ENCODE results near the gene HAVCR2.
"Not testable (repeated sequence)": the region's sequence is repeated elsewhere in the genome, so short reads cannot be mapped to it uniquely, and the experiment has no call there.

The HAVCR2 gene

GRCh38 chr5:157047898-157048297, 60.9 kb downstream of the HAVCR2 start:
- Histone ChIP-seq H3K4me3 (ENCODE audit: low read depth, low read length) (no peak overlapping the region), H3K9me3 (ENCODE audit: control insufficient read depth, insufficient read depth, low read depth, low read length) (no peaks in the 10 kb centered on the region), H3K27ac (ENCODE audit: extremely low read depth, low read depth, low read length) (no peak overlapping the region), H3K36me3 (ENCODE audit: control insufficient read depth in 2 of 2, insufficient read depth in 1 of 2, low read length in 2 of 2) (no peaks in the 10 kb centered on the region), H3K4me1 (ENCODE audit: control insufficient read depth, insufficient read depth, low read length) (no peaks in the 10 kb centered on the region)
- POLR2A ChIA-PET, result no interaction called here
- CTCF ChIA-PET, result no interaction called here
- no peak for TF ChIP-seq ZNF16 (tag by site-specific recombination; IDR thresholded peaks at IDR 0.05; ENCODE audit: low read depth)
- no peak for TF ChIP-seq ZSCAN16 (tag by site-specific recombination; IDR thresholded peaks at IDR 0.05)
- no peak for TF ChIP-seq ZNF549 (tag by site-specific recombination; IDR thresholded peaks at IDR 0.05)
- TF ChIP-seq ZNF184 (tag by site-specific recombination; IDR thresholded peaks at IDR 0.05), result no peak
- TF ChIP-seq, protein P1, sequence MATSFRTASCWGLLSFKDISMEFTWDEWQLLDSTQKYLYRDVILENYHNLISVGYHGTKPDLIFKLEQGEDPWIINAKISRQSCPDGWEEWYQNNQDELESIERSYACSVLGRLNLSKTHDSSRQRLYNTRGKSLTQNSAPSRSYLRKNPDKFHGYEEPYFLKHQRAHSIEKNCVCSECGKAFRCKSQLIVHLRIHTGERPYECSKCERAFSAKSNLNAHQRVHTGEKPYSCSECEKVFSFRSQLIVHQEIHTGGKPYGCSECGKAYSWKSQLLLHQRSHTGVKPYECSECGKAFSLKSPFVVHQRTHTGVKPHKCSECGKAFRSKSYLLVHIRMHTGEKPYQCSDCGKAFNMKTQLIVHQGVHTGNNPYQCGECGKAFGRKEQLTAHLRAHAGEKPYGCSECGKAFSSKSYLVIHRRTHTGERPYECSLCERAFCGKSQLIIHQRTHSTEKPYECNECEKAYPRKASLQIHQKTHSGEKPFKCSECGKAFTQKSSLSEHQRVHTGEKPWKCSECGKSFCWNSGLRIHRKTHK (tag by site-specific recombination; IDR thresholded peaks at IDR 0.05), result no peak
- TF ChIP-seq ZNF76 (tag by site-specific recombination; IDR thresholded peaks at IDR 0.05; ENCODE audit: borderline replicate concordance, low read depth), result no peak
- no peak for TF ChIP-seq ZNF133 (tag by site-specific recombination; IDR thresholded peaks at IDR 0.05)
- no peak for TF ChIP-seq PRDM6 (tag by site-specific recombination; IDR thresholded peaks at IDR 0.05)
- TF ChIP-seq ZNF629 (tag by site-specific recombination; IDR thresholded peaks at IDR 0.05), result no peak
- no peak for TF ChIP-seq ZNF366 (tag by site-specific recombination; conservative IDR thresholded peaks at IDR 0.05)
- no peak for TF ChIP-seq HOXD13 (CRISPR knock-in tag; IDR thresholded peaks at IDR 0.05; ENCODE audit: borderline replicate concordance)
- no peak for TF ChIP-seq ZNF157 (tag by site-specific recombination; IDR thresholded peaks at IDR 0.05)
- no peak for TF ChIP-seq ZNF138 (tag by site-specific recombination; IDR thresholded peaks at IDR 0.05; ENCODE audit: borderline replicate concordance)
- TF ChIP-seq, protein P2, sequence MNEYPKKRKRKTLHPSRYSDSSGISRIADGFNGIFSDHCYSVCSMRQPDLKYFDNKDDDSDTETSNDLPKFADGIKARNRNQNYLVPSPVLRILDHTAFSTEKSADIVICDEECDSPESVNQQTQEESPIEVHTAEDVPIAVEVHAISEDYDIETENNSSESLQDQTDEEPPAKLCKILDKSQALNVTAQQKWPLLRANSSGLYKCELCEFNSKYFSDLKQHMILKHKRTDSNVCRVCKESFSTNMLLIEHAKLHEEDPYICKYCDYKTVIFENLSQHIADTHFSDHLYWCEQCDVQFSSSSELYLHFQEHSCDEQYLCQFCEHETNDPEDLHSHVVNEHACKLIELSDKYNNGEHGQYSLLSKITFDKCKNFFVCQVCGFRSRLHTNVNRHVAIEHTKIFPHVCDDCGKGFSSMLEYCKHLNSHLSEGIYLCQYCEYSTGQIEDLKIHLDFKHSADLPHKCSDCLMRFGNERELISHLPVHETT (tag by site-specific recombination; IDR thresholded peaks at IDR 0.05), result no peak
- no peak for TF ChIP-seq ZFP41 (tag by site-specific recombination; IDR thresholded peaks at IDR 0.05; ENCODE audit: borderline replicate concordance)
- no peak for TF ChIP-seq ZNF843 (tag by site-specific recombination; IDR thresholded peaks at IDR 0.05)
- TF ChIP-seq ZNF488 (tag by site-specific recombination; IDR thresholded peaks at IDR 0.05), result no peak

GRCh38 chr5:157047016-157047415, 61.8 kb downstream of the HAVCR2 start:
- H3K4me1 ChIP-seq (ENCODE audit: control insufficient read depth, insufficient read depth, low read length); CTCF ChIA-PET; POLR2A ChIA-PET: not testable (repeated sequence)

GRCh38 chr5:157046041-157046440, 62.8 kb downstream of the HAVCR2 start:
- no peaks in the 10 kb centered on the region for H3K36me3 ChIP-seq (ENCODE audit: control insufficient read depth in 2 of 2, insufficient read depth in 1 of 2, low read length in 2 of 2)
- no peak overlapping the region for H3K4me3 ChIP-seq (ENCODE audit: low read depth, low read length)
- H3K4me1 ChIP-seq (ENCODE audit: control insufficient read depth, insufficient read depth, low read length), result no peaks in the 10 kb centered on the region
- no peaks in the 10 kb centered on the region for H3K9me3 ChIP-seq (ENCODE audit: control insufficient read depth, insufficient read depth, low read depth, low read length)
- CTCF ChIA-PET, result interaction anchor here (0.7 kb wide), 1 partner anchor 250 kb away, joined by 3 read pairs; no protein-coding TSS in a partner anchor
- no peak overlapping the region for H3K27ac ChIP-seq (ENCODE audit: extremely low read depth, low read depth, low read length)
- TF ChIP-seq ZNF747 (tag by site-specific recombination; IDR thresholded peaks at IDR 0.05) (no peak), ZNF239 (tag by site-specific recombination; IDR thresholded peaks at IDR 0.05) (no peak), ZXDB (tag by site-specific recombination; IDR thresholded peaks at IDR 0.05) (no peak), ELK4 (IDR thresholded peaks at IDR 0.05; ENCODE audit: borderline replicate concordance, low read depth, low read length) (no peak), ZNF24 (tag by site-specific recombination; IDR thresholded peaks at IDR 0.05) (no peak), ZSCAN18 (tag by site-specific recombination; IDR thresholded peaks at IDR 0.05) (no peak), KLF16 (tag by site-specific recombination; IDR thresholded peaks at IDR 0.05) (no peak)
- POLR2A ChIA-PET, result no interaction called here

More at GRCh38 chr5:157047016-157047415, 61.8 kb downstream of the HAVCR2 start:
- not testable (repeated sequence) for H3K4me3 ChIP-seq (ENCODE audit: low read depth, low read length); H3K9me3 ChIP-seq (ENCODE audit: control insufficient read depth, insufficient read depth, low read depth, low read length); H3K27ac ChIP-seq (ENCODE audit: extremely low read depth, low read depth, low read length); H3K36me3 ChIP-seq (ENCODE audit: control insufficient read depth in 2 of 2, insufficient read depth in 1 of 2, low read length in 2 of 2)

Data from HEK293 (cell line).